Body of pancreas (tissue), 4 donors: ENCODE data around the gene FOXO1. TPM values are rescaled to one million over a fixed set of nuclear protein-coding genes. Genes with fewer than 3 reads are reported as not detected.

Experiments
- ATAC-seq: fragments of 150-250 bp; one replicate; pipeline ENCODE4 v1.9.1; 2016
- DNase-seq, 4 donors: peaks; one replicate each; pipeline ENCODE4 v3.0.0-alpha.2; 2019
- H3K27ac ChIP-seq, 4 donors: fragments of 200-600 bp; sonication (generic); 1 replicate in 3 of 4; 2 replicates in 1 of 4; pipeline versions ENCODE4 v1.5.1 to v1.6.1; 2016 to 2019; ENCODE audit warnings: mild to moderate bottlenecking in 1 of 4, mixed read lengths in 1 of 4, moderate library complexity in 1 of 4
- H3K27me3 ChIP-seq, 2 donors: fragments of 200-600 bp; sonication (generic); one replicate each; pipeline ENCODE4 v1.6.0; 2016; ENCODE audit warnings: mild to moderate bottlenecking in 1 of 2
- H3K36me3 ChIP-seq, 2 donors: fragments of 200-600 bp; sonication (generic); replicated peaks in 1 of 2; 2 replicates each; pipeline ENCODE4 v1.5.1; 2016; ENCODE audit warnings: low read depth in 2 of 2; ENCODE audit not compliant: insufficient read depth in 1 of 2
- H3K4me1 ChIP-seq: fragments of 200-600 bp; sonication (generic); one replicate; pipeline ENCODE4 v1.6.0; 2016
- H3K4me3 ChIP-seq, 2 donors: fragments of 200-600 bp; sonication (generic); 1 replicate in 1 of 2; 2 replicates in 1 of 2; pipeline ENCODE4 v1.5.1; 2016 to 2019
- H3K9me3 ChIP-seq, 3 donors: fragments of 200-600 bp; sonication (generic); 1 replicate in 2 of 3; 2 replicates in 1 of 3; pipeline ENCODE4 v1.5.1; 2016
- CTCF ChIP-seq, 7 experiments: fragments of 450-650 bp in 4 of 7; fragments of 200-600 bp in 3 of 7; sonication (generic) in 3 of 7; IDR thresholded peaks; one replicate each; pipeline ENCODE4 v1.5.1; 2016 to 2019; ENCODE audit warnings: antibody characterized with exemption in 7 of 7
- POLR2A ChIP-seq, 3 donors: fragments of 450-650 bp; IDR thresholded peaks; one replicate each; pipeline ENCODE4 v1.6.1; 2016; ENCODE audit warnings: antibody characterized with exemption in 3 of 3, mild to moderate bottlenecking in 2 of 3
- WGBS, 2 donors: methylation state at CpG; one replicate each; pipeline ENCODE4 v1.1.5; 2017; 5-methylcytosine and 5-hydroxymethylcytosine counted together
- intact Hi-C: fragments of 100-400 bp; cut with DNase I; formaldehyde crosslinking; loops from one replicate; pipeline ENCODE4 v1.15.1; 2023
- total RNA-seq, 2 donors: library from RNA; depleted of rRNA; stranded (reverse); fragments of >200 nt; gene quantifications; one replicate each; pipeline ENCODE4 v1.1.0, GENCODE V29; 2016

Gene FOXO1
- total RNA-seq, 2 donors from 2014 or later = 24.1 to 51.1 TPM

GRCh38 chr13:40547591-40548315 is 118.7 kb downstream of the FOXO1 start:
- intact Hi-C loops = no loop called here
- no peaks in the 10 kb centered on the region for H3K9me3 ChIP-seq
- ATAC-seq (no peak), DNase-seq (no peak)
- no peaks in the 10 kb centered on the region for H3K36me3 ChIP-seq
- H3K4me3 ChIP-seq = no peak overlapping the region
- no peak overlapping the region for H3K27ac ChIP-seq
- peaks cover 14% of the 10 kb centered on the region for H3K4me1 ChIP-seq
- H3K27me3 ChIP-seq = no peaks in the 10 kb centered on the region
- 81 to 85% methylated on average over 2 of the region's 2 CpGs for WGBS, 2 donors
- TF ChIP-seq POLR2A (IDR thresholded peaks at IDR 0.05) = no peak
- no peak for TF ChIP-seq CTCF (IDR thresholded peaks at IDR 0.05)

- Histone ChIP-seq H3K4me3 (no peak overlapping the region), H3K4me1 (no peaks in the 10 kb centered on the region), H3K27me3 (no peaks in the 10 kb centered on the region), H3K9me3 (no peaks in the 10 kb centered on the region), H3K36me3 (no peaks in the 10 kb centered on the region), H3K27ac (no peak overlapping the region)
- TF ChIP-seq CTCF (IDR thresholded peaks at IDR 0.05) (no peak), POLR2A (IDR thresholded peaks at IDR 0.05) (no peak)
- ATAC-seq (no peak), DNase-seq (no peak)
- intact Hi-C loops = no loop called here
- WGBS, 2 donors = 87% methylated on average over 7 of the region's 7 CpGs
Measured at GRCh38 chr13:40546047-40546446, 120.4 kb downstream of the FOXO1 start.

GRCh38 chr13:40540328-40541044 is 126.0 kb downstream of the FOXO1 start:
- ATAC-seq (no peak), DNase-seq (peak in 2 of 4 donors; percentile 26 to 34)
- H3K4me3 ChIP-seq = no peak overlapping the region
- H3K36me3 ChIP-seq = no peaks in the 10 kb centered on the region
- H3K9me3 ChIP-seq = no peaks in the 10 kb centered on the region
- H3K27ac ChIP-seq = peak overlapping the region in 3 of 4 donors; percentile 20 to 51 (median 26)
- no peaks in the 10 kb centered on the region for H3K27me3 ChIP-seq
- TF ChIP-seq POLR2A (IDR thresholded peaks at IDR 0.05) (no peak), CTCF (IDR thresholded peaks at IDR 0.05) (no peak)
- intact Hi-C loops = no loop called here
- H3K4me1 ChIP-seq = peaks cover 18% of the 10 kb centered on the region
- 81% methylated on average over 8 of the region's 8 CpGs for WGBS, 2 donors

- H3K27ac ChIP-seq = peak overlapping the region in 3 of 4 donors; percentile 20 to 51 (median 26)
- 75 to 82% methylated on average over 9 of the region's 9 CpGs for WGBS, 2 donors
- peaks cover 25% of the 10 kb centered on the region for H3K4me1 ChIP-seq
- TF ChIP-seq POLR2A (IDR thresholded peaks at IDR 0.05) (no peak), CTCF (IDR thresholded peaks at IDR 0.05) (no peak)
- DNase-seq (no peak), ATAC-seq (no peak)
- H3K36me3 ChIP-seq = no peaks in the 10 kb centered on the region
- no peak overlapping the region for H3K4me3 ChIP-seq
- H3K27me3 ChIP-seq = no peaks in the 10 kb centered on the region
- no peaks in the 10 kb centered on the region for H3K9me3 ChIP-seq
- intact Hi-C loops = no loop called here
Measured at GRCh38 chr13:40539576-40540327, 126.7 kb downstream of the FOXO1 start.
